Gastrocnemius medialis (tissue), 4 donors: ENCODE data around the gene ADGRL2.

Experiments used
- CTCF ChIP-seq, 5 experiments: fragments of 450-650 bp in 3 of 5; fragments of 200-600 bp in 2 of 5; sonication (generic) in 2 of 5; IDR thresholded peaks in 4 of 5; conservative IDR thresholded peaks in 1 of 5; 1 replicate in 4 of 5; 2 replicates in 1 of 5; pipeline ENCODE4 v1.5.1; 2016 to 2019; ENCODE audit warnings: antibody characterized with exemption in 5 of 5, mild to moderate bottlenecking in 3 of 5, moderate library complexity in 3 of 5
- POLR2A ChIP-seq, 2 donors: fragments of 450-650 bp; IDR thresholded peaks; one replicate each; pipeline ENCODE4 v1.6.1; 2017; ENCODE audit warnings: antibody characterized with exemption in 2 of 2, mild to moderate bottlenecking in 2 of 2, moderate library complexity in 2 of 2

DNA sequence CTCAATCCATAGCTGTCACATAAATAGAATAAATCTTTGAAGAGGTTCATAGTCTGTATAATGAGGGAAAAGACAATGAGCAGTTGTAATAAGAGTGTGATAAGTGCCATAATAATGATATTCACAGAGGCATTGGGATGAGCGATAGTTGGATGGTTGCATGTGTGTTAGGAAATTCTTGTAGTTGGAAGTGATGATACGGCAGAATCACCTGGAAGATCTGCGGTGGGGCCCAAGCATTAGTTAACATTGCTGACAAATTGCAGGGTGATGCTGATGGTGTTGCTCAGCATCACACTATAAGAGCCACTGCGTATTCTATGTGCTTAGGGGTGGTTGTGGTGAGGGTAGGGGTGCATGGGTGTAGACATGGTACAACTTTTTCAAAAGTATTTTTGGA is 41.1 kb downstream of the ADGRL2 start:
- TF ChIP-seq CTCF (IDR thresholded peaks at IDR 0.05 in 4 of 5, conservative IDR thresholded peaks at IDR 0.05 in 1 of 5), result no peak
- TF ChIP-seq POLR2A (IDR thresholded peaks at IDR 0.05), result no peak
